Measurements from ENCODE around the gene KNCN. TPM values are rescaled to one million over a fixed set of nuclear protein-coding genes. Genes with fewer than 3 reads are reported as not detected.

Gene KNCN
- total RNA-seq, 2 experiments from 2014 or later = not detected

GRCh38 chr1:46516200-46516950 lies 35.1 kb downstream of the KNCN start:
- POLR2A ChIA-PET = no interaction called here

GRCh38 chr1:46515576-46515975 lies 35.9 kb downstream of the KNCN start:
- H3K27me3 ChIP-seq (ENCODE audit: control insufficient read depth in 1 of 2, insufficient read depth in 2 of 2, low read length in 2 of 2) = peaks cover 7 to 30% of the 10 kb centered on the region in 2 experiments
- Mint-ChIP-seq H3K4me3 (no peak overlapping the region), H3K27ac (no peak overlapping the region), H3K4me1 (ENCODE audit: low read depth) (no peaks in the 10 kb centered on the region), H3K9me3 (no peaks in the 10 kb centered on the region), H3K36me3 (ENCODE audit: low read depth) (no peaks in the 10 kb centered on the region), H3K27me3 (peaks cover 57% of the 10 kb centered on the region)
- CTCF ChIA-PET = no interaction called here
- POLR2A ChIA-PET = no interaction called here
- H3K4me1 ChIP-seq (ENCODE audit: insufficient read depth, low read length) = no peaks in the 10 kb centered on the region
- no peak for TF ChIP-seq CTCF (IDR thresholded peaks at IDR 0.05)
- DNase-seq = no peak
- no peaks in the 10 kb centered on the region for H3K36me3 ChIP-seq (ENCODE audit: insufficient read depth, low read length)
- no peak overlapping the region for H3K27ac ChIP-seq (ENCODE audit: low read depth in 1 of 2, low read length in 2 of 2)
- no peak overlapping the region for H3K4me3 ChIP-seq (ENCODE audit: low read length)
- intact Hi-C loops (cut with DNase I, micrococcal nuclease) = no loop called here
- no peak for ATAC-seq (ENCODE audit: poor library complexity)
- H3K9me3 ChIP-seq (ENCODE audit: control insufficient read depth in 1 of 2, insufficient read depth in 1 of 2, low read length in 2 of 2) = no peaks in the 10 kb centered on the region

More at GRCh38 chr1:46516200-46516950, 35.1 kb downstream of the KNCN start:
- no peak overlapping the region for H3K4me3 Mint-ChIP-seq
- H3K4me1 Mint-ChIP-seq (ENCODE audit: low read depth) = no peaks in the 10 kb centered on the region
- intact Hi-C loops (cut with DNase I, micrococcal nuclease) = no loop called here
- no peak for DNase-seq
- CTCF ChIA-PET = no interaction called here
- Histone ChIP-seq H3K4me1 (ENCODE audit: insufficient read depth, low read length) (no peaks in the 10 kb centered on the region), H3K27me3 (ENCODE audit: control insufficient read depth in 1 of 2, insufficient read depth in 2 of 2, low read length in 2 of 2) (peaks cover 7 to 30% of the 10 kb centered on the region in 2 experiments), H3K36me3 (ENCODE audit: insufficient read depth, low read length) (no peaks in the 10 kb centered on the region), H3K4me3 (ENCODE audit: low read length) (no peak overlapping the region), H3K27ac (ENCODE audit: low read depth in 1 of 2, low read length in 2 of 2) (no peak overlapping the region), H3K9me3 (ENCODE audit: control insufficient read depth in 1 of 2, insufficient read depth in 1 of 2, low read length in 2 of 2) (no peaks in the 10 kb centered on the region)
- H3K27me3 Mint-ChIP-seq = peaks cover 57% of the 10 kb centered on the region
- no peaks in the 10 kb centered on the region for H3K36me3 Mint-ChIP-seq (ENCODE audit: low read depth)
- no peak overlapping the region for H3K27ac Mint-ChIP-seq
- ATAC-seq (ENCODE audit: poor library complexity) = no peak
- no peak for TF ChIP-seq CTCF (IDR thresholded peaks at IDR 0.05)
- no peaks in the 10 kb centered on the region for H3K9me3 Mint-ChIP-seq

GRCh38 chr1:46513536-46513935 lies 37.9 kb downstream of the KNCN start:
- Histone ChIP-seq H3K9me3 (ENCODE audit: control insufficient read depth in 1 of 2, insufficient read depth in 1 of 2, low read length in 2 of 2) (no peaks in the 10 kb centered on the region), H3K27me3 (ENCODE audit: control insufficient read depth in 1 of 2, insufficient read depth in 2 of 2, low read length in 2 of 2) (peaks cover 7 to 30% of the 10 kb centered on the region in 2 experiments), H3K4me3 (ENCODE audit: low read length) (no peak overlapping the region), H3K27ac (ENCODE audit: low read depth in 1 of 2, low read length in 2 of 2) (no peak overlapping the region), H3K36me3 (ENCODE audit: insufficient read depth, low read length) (no peaks in the 10 kb centered on the region), H3K4me1 (ENCODE audit: insufficient read depth, low read length) (no peaks in the 10 kb centered on the region)
- ChIA-PET POLR2A (no interaction called here), CTCF (interaction anchor here (0.8 kb wide), 1 partner anchor 9 kb away, joined by 3 read pairs; no protein-coding TSS in a partner anchor)
- Mint-ChIP-seq H3K9me3 (no peaks in the 10 kb centered on the region), H3K4me1 (ENCODE audit: low read depth) (no peaks in the 10 kb centered on the region), H3K4me3 (no peak overlapping the region), H3K27me3 (peaks cover 55% of the 10 kb centered on the region), H3K36me3 (ENCODE audit: low read depth) (no peaks in the 10 kb centered on the region), H3K27ac (no peak overlapping the region)
- TF ChIP-seq CTCF (IDR thresholded peaks at IDR 0.05) = no peak
- ATAC-seq (ENCODE audit: poor library complexity) (no peak), DNase-seq (no peak)
- intact Hi-C loops (cut with DNase I, micrococcal nuclease) = no loop called here
